H9 (cell line): ENCODE data around the gene ITGAE. TPM values are rescaled to one million over a fixed set of nuclear protein-coding genes. Genes with fewer than 3 reads are reported as not detected.

ENCODE experiments used
- DNase-seq: peaks from one replicate; pipeline ENCODE4 v3.0.0-alpha.2; 2017
- H2AFZ ChIP-seq: one replicate; pipeline ENCODE4 v1.6.1; 2013; ENCODE audit warnings: mild to moderate bottlenecking, low read length, control low read depth, moderate library complexity
- H2AK5ac ChIP-seq: 2 replicates; pipeline ENCODE4 v1.6.1; 2013; ENCODE audit warnings: low read length, control low read depth, mixed read lengths; ENCODE audit not compliant: insufficient read length
- H2BK120ac ChIP-seq: one replicate; pipeline ENCODE4 v1.6.1; 2013; ENCODE audit warnings: low read depth, mild to moderate bottlenecking, low read length, control low read depth, inconsistent platforms; ENCODE audit not compliant: poor library complexity, severe bottlenecking
- H2BK12ac ChIP-seq: 2 replicates; pipeline ENCODE4 v1.6.1; 2013; ENCODE audit warnings: low read length, control low read depth, mixed read lengths, low read depth; ENCODE audit not compliant: insufficient read length
- H2BK15ac ChIP-seq: 2 replicates; pipeline ENCODE4 v1.6.1; 2013; ENCODE audit warnings: low read depth, low read length, control low read depth
- H2BK20ac ChIP-seq: one replicate; pipeline ENCODE4 v1.6.1; 2013; ENCODE audit warnings: low read depth, mild to moderate bottlenecking, low read length, control low read depth, inconsistent platforms; ENCODE audit not compliant: poor library complexity, severe bottlenecking
- H2BK5ac ChIP-seq: 2 replicates; pipeline ENCODE4 v1.6.1; 2013; ENCODE audit warnings: low read length, control low read depth, mixed read lengths; ENCODE audit not compliant: insufficient read length
- H3K14ac ChIP-seq: 2 replicates; pipeline ENCODE4 v1.6.1; 2013; ENCODE audit warnings: low read length, control low read depth; ENCODE audit not compliant: insufficient read depth
- H3K18ac ChIP-seq: 2 replicates; pipeline ENCODE4 v1.6.1; 2013; ENCODE audit warnings: low read depth, mild to moderate bottlenecking, mixed read lengths, low read length, control low read depth; ENCODE audit not compliant: insufficient read length
- H3K23ac ChIP-seq: 2 replicates; pipeline ENCODE4 v1.6.1; 2013; ENCODE audit warnings: low read length, control low read depth, mixed read lengths, low read depth; ENCODE audit not compliant: insufficient read length
- H3K23me2 ChIP-seq: 2 replicates; pipeline ENCODE4 v1.6.1; 2013; ENCODE audit warnings: low read depth, mild to moderate bottlenecking, mixed read lengths, low read length, control low read depth; ENCODE audit not compliant: insufficient read length, poor library complexity, severe bottlenecking
- H3K27ac ChIP-seq: 2 replicates; pipeline ENCODE4 v1.5.1; 2013; ENCODE audit warnings: low read length, control low read depth, mixed read lengths, low read depth; ENCODE audit not compliant: insufficient read length
- H3K27me3 ChIP-seq: 2 replicates; pipeline ENCODE4 v1.6.1; 2013; ENCODE audit warnings: low read length, control low read depth, inconsistent platforms; ENCODE audit not compliant: insufficient read depth
- H3K4ac ChIP-seq: 2 replicates; pipeline ENCODE4 v1.6.1; 2013; ENCODE audit warnings: low read depth, mild to moderate bottlenecking, control low read depth, inconsistent platforms, low read length, moderate library complexity
- H3K4me1 ChIP-seq: 2 replicates; pipeline ENCODE4 v1.6.1; 2013; ENCODE audit warnings: low read length, control low read depth, inconsistent platforms; ENCODE audit not compliant: insufficient read depth
- H3K4me2 ChIP-seq: 2 replicates; pipeline ENCODE4 v1.6.1; 2013; ENCODE audit warnings: low read length, control low read depth, mixed read lengths; ENCODE audit not compliant: insufficient read length, insufficient read depth
- H3K56ac ChIP-seq: 2 replicates; pipeline ENCODE4 v1.6.1; 2013; ENCODE audit warnings: low read depth, mild to moderate bottlenecking, mixed read lengths, low read length, control low read depth; ENCODE audit not compliant: insufficient read length
- H3K79me1 ChIP-seq: 2 replicates; pipeline ENCODE4 v1.6.1; 2013; ENCODE audit warnings: low read depth, mild to moderate bottlenecking, moderate library complexity, low read length, control low read depth, inconsistent platforms; ENCODE audit not compliant: insufficient read depth, poor library complexity, severe bottlenecking
- H3K79me2 ChIP-seq: 2 replicates; pipeline ENCODE4 v1.6.1; 2013; ENCODE audit warnings: low read length, control low read depth, inconsistent platforms; ENCODE audit not compliant: insufficient read depth
- H3K9ac ChIP-seq: 2 replicates; pipeline ENCODE4 v1.6.1; 2013; ENCODE audit warnings: low read length, control low read depth, mixed read lengths; ENCODE audit not compliant: insufficient read length; ENCODE audit errors: extremely low read depth
- H3K9me3 ChIP-seq: one replicate; pipeline ENCODE4 v1.6.1; 2013; ENCODE audit warnings: low read depth, low read length, inconsistent platforms; ENCODE audit not compliant: control insufficient read depth
- H3T11ph ChIP-seq: one replicate; pipeline ENCODE4 v1.6.1; 2013; ENCODE audit warnings: mild to moderate bottlenecking, low read length, control low read depth, inconsistent platforms
- H4K20me1 ChIP-seq: one replicate; pipeline ENCODE4 v1.6.1; 2013; ENCODE audit not compliant: control insufficient read depth, insufficient read length, insufficient read depth
- H4K5ac ChIP-seq: 2 replicates; pipeline ENCODE4 v1.6.1; 2013; ENCODE audit warnings: low read depth, mild to moderate bottlenecking, mixed read lengths, low read length, control low read depth; ENCODE audit not compliant: insufficient read length
- H4K8ac ChIP-seq: replicated peaks from 2 replicates; pipeline ENCODE4 v1.6.1; 2013; ENCODE audit warnings: low read length, control low read depth, mixed read lengths, low read depth; ENCODE audit not compliant: insufficient read length
- H4K91ac ChIP-seq: 2 replicates; pipeline ENCODE4 v1.6.1; 2013; ENCODE audit warnings: low read depth, mild to moderate bottlenecking, moderate library complexity, mixed read lengths, low read length, control low read depth; ENCODE audit not compliant: insufficient read length
- H3K27ac Mint-ChIP-seq, 3 experiments: 2 replicates in 2 of 3; 3 replicates in 1 of 3; pipeline ENCODE4 v1.8.0; 2020 to 2021; ENCODE audit warnings: mixed read lengths in 3 of 3, mild to moderate bottlenecking in 1 of 3, moderate library complexity in 1 of 3
- H3K27me3 Mint-ChIP-seq: 2 replicates; pipeline ENCODE4 v1.8.0; 2021; ENCODE audit warnings: low read depth, mild to moderate bottlenecking, moderate library complexity, mixed read lengths
- H3K36me3 Mint-ChIP-seq, 3 experiments: 2 replicates in 2 of 3; 3 replicates in 1 of 3; pipeline ENCODE4 v1.8.0; 2020 to 2021; ENCODE audit warnings: low read depth in 3 of 3, mixed read lengths in 3 of 3; ENCODE audit not compliant: insufficient read depth in 1 of 3
- H3K4me1 Mint-ChIP-seq, 2 experiments: 2 replicates each; pipeline ENCODE4 v1.8.0; 2020; ENCODE audit warnings: mixed read lengths in 2 of 2
- H3K4me3 Mint-ChIP-seq, 2 experiments: 2 replicates in 1 of 2; 3 replicates in 1 of 2; pipeline ENCODE4 v1.8.0; 2020 to 2021; ENCODE audit warnings: mild to moderate bottlenecking in 2 of 2, mixed read lengths in 2 of 2, moderate library complexity in 1 of 2
- H3K9me3 Mint-ChIP-seq, 2 experiments: 2 replicates in 1 of 2; 3 replicates in 1 of 2; pipeline ENCODE4 v1.8.0; 2020; ENCODE audit warnings: mild to moderate bottlenecking in 2 of 2, mixed read lengths in 2 of 2, moderate library complexity in 1 of 2
- WGBS: extraction: QIAGEN DNeasy Blood & Tissue Kit; methylation state at CpG from one replicate; pipeline ENCODE4 v1.1.7; 2013; ENCODE audit warnings: missing lambda C conversion rate, low lambda C conversion rate, mixed read lengths; ENCODE audit not compliant: insufficient read length; ENCODE audit errors: extremely low coverage; 5-methylcytosine and 5-hydroxymethylcytosine counted together
- total RNA-seq: library from RNA; stranded (reverse); gene quantifications from 2 replicates; pipeline ENCODE4 v1.2.1, GENCODE V29; 2021
- TF ChIP-seq, protein P1 (sequence below): fragments of 200-600 bp; sonication (generic); conservative IDR thresholded peaks from 3 replicates; pipeline ENCODE4 v1.8.0; 2021; ENCODE audit warnings: antibody characterized with exemption, mild to moderate bottlenecking

ITGAE gene
- total RNA-seq, 1 experiment from 2014 or later, result 23.5 TPM

DNA sequence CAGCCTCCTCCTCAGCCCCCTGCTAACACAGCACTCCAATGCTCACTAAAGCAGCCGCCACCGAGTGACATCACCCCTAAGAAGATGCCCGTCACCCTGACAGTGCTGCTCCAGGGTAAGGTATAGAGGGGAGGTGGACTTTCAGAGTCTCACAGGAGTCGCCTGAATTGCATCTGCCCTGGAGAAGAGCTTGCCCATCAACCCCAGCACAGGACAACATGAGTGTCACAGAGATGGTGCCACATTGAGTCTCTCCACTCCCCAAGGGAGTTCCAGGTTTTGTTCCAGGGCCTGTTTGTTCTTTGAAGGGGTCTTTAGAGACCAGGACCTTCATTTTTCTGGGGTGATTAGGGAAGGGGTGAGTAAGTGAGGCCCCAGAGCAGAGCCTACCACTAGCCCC lies 102.8 kb downstream of the ITGAE start:
- Histone ChIP-seq H3K27ac (no peak overlapping the region), H2AFZ (no peak overlapping the region), H3K79me1 (no peaks in the 10 kb centered on the region), H4K20me1 (no peaks in the 10 kb centered on the region), H3K4me1 (no peaks in the 10 kb centered on the region), H3K23me2 (peaks cover 4% of the 10 kb centered on the region), H2BK20ac (no peak overlapping the region), H3K56ac (no peak overlapping the region), H3K4me2 (no peak overlapping the region), H3K9ac (no peak overlapping the region), H3K79me2 (no peaks in the 10 kb centered on the region), H3T11ph (no peak overlapping the region), H4K8ac (no peak overlapping the region), H3K23ac (no peak overlapping the region), H3K18ac (no peak overlapping the region), H3K27me3 (no peaks in the 10 kb centered on the region), H3K4ac (no peak overlapping the region), H2AK5ac (no peak overlapping the region), H2BK120ac (no peak overlapping the region), H3K14ac (no peak overlapping the region), H2BK15ac (no peak overlapping the region), H3K9me3 (no peaks in the 10 kb centered on the region), H2BK5ac (no peak overlapping the region), H4K5ac (no peak overlapping the region), H4K91ac (no peak overlapping the region), H2BK12ac (no peak overlapping the region)
- peaks cover 2 to 9% (median 4%) of the 10 kb centered on the region in 3 experiments; a peak in 4 of 7 replicates for H3K36me3 Mint-ChIP-seq
- TF ChIP-seq, protein P1, sequence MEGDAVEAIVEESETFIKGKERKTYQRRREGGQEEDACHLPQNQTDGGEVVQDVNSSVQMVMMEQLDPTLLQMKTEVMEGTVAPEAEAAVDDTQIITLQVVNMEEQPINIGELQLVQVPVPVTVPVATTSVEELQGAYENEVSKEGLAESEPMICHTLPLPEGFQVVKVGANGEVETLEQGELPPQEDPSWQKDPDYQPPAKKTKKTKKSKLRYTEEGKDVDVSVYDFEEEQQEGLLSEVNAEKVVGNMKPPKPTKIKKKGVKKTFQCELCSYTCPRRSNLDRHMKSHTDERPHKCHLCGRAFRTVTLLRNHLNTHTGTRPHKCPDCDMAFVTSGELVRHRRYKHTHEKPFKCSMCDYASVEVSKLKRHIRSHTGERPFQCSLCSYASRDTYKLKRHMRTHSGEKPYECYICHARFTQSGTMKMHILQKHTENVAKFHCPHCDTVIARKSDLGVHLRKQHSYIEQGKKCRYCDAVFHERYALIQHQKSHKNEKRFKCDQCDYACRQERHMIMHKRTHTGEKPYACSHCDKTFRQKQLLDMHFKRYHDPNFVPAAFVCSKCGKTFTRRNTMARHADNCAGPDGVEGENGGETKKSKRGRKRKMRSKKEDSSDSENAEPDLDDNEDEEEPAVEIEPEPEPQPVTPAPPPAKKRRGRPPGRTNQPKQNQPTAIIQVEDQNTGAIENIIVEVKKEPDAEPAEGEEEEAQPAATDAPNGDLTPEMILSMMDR, result no peak
- H3K4me3 Mint-ChIP-seq, result no peak overlapping the region
- H3K27ac Mint-ChIP-seq, result no peak overlapping the region
- DNase-seq, result no peak
- WGBS, result no CpG with 5 or more reads among the region's 4 CpGs
- H3K9me3 Mint-ChIP-seq, result peaks cover 0 to 3% of the 10 kb centered on the region in 2 experiments; a peak in 2 of 5 replicates
- peaks cover 46% of the 10 kb centered on the region for H3K27me3 Mint-ChIP-seq
- H3K4me1 Mint-ChIP-seq, result peaks cover 5 to 16% of the 10 kb centered on the region in 2 experiments
